GM21528 (cell line): Measurements from ENCODE around the gene SEMA3G.

Experiments used
- ATAC-seq: cut with Tn5 transposase; IDR thresholded peaks from one replicate; pipeline ENCODE4 v1.9.1; 2021; ENCODE audit warnings: mild to moderate bottlenecking, moderate library complexity; ENCODE audit not compliant: unreplicated experiment, low FRiP score

Gene SEMA3G

GRCh38 chr3:52423173-52423572, 21.7 kb downstream of the SEMA3G start:
- no peak for ATAC-seq

- no peak for ATAC-seq
Measured at GRCh38 chr3:52422669-52423068, 22.2 kb downstream of the SEMA3G start.

- ATAC-seq, result no peak
Measured at GRCh38 chr3:52420388-52420787, 24.5 kb downstream of the SEMA3G start.

DNA sequence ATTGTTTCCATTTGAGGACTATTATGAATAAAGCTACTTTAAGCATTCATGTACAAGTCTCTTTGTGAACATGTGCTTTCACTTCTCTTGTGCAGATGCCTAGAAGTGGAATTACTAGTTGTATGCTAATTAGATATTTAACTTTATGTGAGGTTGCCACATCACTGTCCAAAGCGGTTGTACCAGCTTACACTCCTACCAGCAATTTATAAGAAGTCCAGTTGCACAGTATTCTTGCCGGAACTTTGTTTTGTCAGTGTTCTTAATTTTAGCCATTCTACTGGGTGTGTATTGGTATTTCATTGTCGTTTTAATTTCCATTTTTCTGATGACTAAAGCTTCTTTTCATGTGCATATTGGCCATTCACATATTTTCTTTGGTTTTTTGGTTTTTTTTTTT, 29.1 kb downstream of the SEMA3G start:
- no peak for ATAC-seq

DNA sequence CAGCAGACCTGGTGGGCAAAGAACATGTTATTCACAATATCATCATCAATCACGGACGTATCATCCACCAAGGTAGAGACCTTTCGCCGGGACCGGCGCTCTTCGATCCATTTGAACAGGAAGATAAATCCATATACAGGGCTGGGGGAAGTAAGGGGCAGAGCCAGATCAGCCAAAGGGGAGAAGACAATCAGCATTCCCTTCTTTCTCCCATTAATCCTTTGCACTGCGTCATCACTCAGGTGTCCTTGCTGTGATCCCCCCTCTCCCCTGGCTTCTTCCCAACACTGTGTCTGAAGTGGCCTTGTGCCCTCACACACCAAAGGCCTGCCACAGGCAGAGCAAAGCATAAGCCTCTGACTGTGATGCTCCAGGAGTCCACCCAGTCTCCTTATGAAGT, 36.4 kb downstream of the SEMA3G start:
- no peak for ATAC-seq

- ATAC-seq, result no peak
Measured at GRCh38 chr3:52407779-52408178, 37.1 kb downstream of the SEMA3G start.

GRCh38 chr3:52406791-52407510, 38.0 kb downstream of the SEMA3G start:
- ATAC-seq, result no peak

DNA sequence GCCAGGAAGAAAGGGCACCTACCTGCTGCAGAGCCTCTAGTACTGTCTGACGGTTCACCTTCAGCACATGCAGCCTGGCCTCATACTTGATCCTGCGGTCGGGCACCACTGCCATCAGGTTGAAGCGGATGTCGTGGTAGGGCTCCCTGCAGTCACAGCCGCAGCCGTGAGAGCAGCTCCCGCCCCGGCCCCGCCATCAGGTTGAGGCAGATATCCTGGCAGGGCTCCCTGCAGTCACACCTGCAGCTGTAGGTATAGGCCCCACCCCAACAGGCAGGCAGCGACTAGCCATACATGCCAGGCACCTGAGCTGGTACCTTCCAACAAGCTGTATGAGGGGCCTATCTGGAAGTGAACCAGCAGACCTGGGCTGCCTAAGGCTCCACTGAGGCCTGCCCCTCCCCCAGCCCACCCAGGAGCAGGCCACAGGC, 38.7 kb downstream of the SEMA3G start:
- no peak for ATAC-seq

- ATAC-seq, result no peak
Measured at GRCh38 chr3:52405601-52406110, 39.2 kb downstream of the SEMA3G start.

GRCh38 chr3:52405066-52405465, 39.8 kb downstream of the SEMA3G start:
- no peak for ATAC-seq

GRCh38 chr3:52404391-52404790, 40.5 kb downstream of the SEMA3G start:
- ATAC-seq, result no peak

GRCh38 chr3:52403955-52404354, 40.9 kb downstream of the SEMA3G start:
- ATAC-seq, result no peak

GRCh38 chr3:52403271-52403841, 41.5 kb downstream of the SEMA3G start:
- ATAC-seq, result no peak

DNA sequence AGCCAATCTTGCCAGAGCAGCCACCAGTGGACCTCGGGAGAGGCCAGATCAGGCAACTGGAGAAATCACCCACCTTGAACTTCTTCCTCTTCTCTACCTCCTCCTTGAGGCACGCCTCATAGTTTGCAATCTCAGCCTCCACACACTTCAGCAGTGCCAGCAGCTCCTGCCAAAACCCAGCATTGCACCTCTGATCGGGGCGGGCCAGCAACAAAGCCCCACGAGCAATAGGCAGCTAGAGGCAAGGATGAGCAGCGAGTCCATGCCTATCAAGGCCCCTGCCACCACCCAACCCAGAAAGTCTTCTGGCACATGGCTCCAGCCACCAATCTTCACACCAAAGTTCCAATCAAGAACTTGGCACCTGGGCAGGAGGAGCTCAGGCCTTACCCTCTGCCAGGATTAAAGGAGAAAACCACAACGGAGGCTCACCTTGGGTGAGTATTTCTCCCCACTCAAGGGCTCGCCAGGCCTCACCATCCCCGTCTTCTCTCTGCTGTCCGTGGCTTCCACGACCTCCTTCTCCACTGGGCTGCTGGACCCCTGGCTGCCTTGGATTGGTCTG, 42.1 kb downstream of the SEMA3G start:
- ATAC-seq, result no peak

- ATAC-seq, result no peak
Measured at GRCh38 chr3:52402101-52402521, 42.8 kb downstream of the SEMA3G start.

GRCh38 chr3:52401551-52401950, 43.4 kb downstream of the SEMA3G start:
- no peak for ATAC-seq

- no peak for ATAC-seq
Measured at GRCh38 chr3:52401021-52401420, 43.9 kb downstream of the SEMA3G start.

GRCh38 chr3:52400275-52400793, 44.6 kb downstream of the SEMA3G start:
- ATAC-seq, result no peak

DNA sequence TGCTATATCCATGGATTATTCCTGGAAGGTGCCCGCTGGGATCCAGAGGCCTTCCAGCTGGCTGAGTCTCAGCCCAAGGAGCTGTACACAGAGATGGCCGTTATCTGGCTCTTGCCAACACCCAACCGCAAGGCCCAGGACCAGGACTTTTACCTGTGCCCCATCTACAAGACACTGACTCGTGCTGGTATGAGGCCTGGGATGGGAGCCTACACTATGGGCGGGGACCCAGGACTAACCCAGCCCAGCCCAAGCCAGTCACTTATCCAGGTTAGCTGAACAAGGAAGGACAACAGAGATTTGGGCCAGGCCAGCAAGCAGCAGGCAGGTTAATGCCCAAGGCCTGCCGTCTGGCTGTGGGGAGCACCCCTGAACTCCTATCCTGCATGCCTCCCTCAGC, 45.3 kb downstream of the SEMA3G start:
- no peak for ATAC-seq

DNA sequence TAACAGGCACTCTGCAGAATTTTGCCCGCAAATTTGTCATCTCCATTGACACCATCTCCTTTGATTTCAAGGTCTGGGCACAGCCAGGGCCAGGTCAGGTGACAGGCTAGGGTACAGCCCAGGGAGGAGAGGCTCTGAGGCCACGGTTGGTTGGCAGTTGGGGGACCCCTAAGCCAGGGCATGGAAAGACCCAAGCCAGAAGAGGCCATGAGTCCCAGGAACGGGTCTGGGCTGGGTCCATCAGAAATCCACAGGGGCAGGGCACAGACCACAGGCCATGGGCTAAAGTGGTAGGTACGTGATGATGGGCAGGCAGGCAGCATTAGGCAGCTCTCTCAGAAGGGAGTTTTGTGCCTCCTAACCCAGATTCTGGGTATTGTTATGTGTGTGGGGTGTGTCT, 45.8 kb downstream of the SEMA3G start:
- ATAC-seq, result no peak

DNA sequence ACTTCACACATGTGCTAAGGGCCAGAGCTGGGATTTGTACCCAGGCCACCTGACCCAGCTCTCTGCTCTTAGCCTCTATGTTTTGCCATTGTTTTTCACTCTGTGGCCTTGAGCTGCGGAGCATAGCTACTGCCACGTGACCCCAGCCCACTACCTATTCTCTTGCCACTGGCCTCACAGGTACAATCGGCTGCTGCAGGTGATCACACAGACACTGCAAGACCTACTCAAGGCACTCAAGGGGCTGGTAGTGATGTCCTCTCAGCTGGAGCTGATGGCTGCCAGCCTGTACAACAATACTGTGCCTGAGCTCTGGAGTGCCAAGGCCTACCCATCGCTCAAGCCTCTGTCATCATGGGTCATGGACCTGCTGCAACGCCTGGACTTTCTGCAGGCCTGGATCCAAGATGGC, 46.2 kb downstream of the SEMA3G start:
- no peak for ATAC-seq
